ENCODE results near the gene CTTN.
A peak's percentile ranks its signal among the peaks of the same experiment; 100 is the strongest.

CTTN gene

DNA sequence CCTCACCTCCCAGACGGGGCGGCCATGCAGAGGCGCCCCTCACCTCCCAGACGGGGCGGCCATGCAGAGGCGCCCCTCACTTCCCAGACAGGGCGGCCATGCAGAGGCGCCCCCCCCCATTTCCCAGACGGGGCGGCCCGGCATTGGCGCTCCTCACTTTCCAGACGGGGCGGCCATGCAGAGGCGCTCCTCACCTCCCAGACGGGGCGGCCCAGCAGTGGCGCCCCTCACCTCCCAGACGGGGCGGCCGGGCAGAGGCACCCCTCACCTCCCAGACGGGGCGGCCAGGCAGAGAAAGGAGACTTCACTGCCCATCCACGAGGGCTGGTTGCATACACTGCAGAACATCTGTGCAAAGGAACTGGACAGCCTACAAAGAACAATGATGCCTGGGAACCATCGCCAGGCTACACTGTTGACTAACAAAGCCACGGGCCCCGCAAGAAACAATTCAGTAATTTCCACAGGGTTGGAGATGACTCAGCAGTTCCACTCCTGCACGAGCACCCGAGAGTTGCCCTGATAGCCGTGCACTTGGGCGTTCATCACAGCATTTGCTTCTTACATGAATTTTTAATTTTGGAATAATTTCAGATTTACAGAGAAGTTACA is 58.7 kb downstream of the CTTN start:
- no peak for DNase-seq

DNA sequence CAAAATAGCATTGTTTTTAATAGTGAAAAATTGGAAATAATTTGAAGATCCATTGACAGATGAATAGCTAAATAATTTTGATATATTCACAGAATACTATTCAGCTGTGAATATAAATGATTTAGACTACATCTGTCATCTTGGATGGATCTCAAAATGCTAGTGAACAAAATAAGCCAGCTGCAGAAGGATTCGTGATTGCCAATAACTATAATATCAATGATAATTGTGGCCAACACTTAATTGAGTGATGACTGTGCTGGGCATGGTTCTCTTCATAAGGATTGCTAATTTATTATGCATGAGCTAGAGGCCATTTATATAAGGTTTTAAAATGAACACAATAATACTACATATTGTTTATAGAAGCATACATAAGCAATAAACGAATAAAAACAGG is 60.4 kb downstream of the CTTN start:
- DNase-seq = no peak

DNA sequence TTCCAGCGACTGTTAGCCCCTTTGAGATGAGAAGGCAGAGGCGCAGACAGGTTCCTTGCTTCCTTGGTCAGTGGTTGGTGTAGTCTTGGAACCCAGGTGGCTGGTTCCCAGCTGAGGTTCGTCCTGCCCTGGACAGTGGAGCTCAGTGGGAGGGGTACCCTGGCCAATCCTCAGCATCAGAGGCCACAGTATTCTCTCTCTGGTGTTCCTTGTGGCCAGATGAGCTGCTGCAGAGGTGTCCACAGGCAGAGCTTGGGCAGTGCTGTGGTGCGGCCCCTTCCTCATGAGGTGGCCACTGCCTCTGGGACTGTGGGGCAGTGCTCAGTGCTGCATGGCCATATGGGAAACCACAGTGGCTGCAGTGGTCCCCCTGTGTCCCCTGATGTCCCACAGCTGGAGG is 61.8 kb downstream of the CTTN start:
- DNase-seq = no peak

DNA sequence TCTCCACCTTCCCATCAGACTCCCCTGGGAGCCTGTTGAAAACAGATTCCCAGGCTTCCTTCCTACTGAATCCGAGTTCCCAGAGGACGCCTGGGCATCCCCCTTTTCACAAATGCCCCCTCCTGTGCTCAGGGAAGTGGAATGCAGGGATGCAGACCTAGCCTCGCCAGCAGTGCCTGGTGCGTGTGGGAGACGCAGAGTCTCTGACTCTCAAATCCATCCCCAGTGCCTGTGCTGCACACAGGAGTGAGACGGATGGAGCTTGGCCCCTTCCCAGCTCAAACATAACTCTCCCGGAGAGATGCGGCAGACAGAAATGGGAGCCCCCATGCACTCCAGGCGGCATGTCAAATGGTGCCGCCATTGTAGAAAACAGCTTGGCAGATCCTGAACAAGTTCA is 62.6 kb downstream of the CTTN start:
- DNase-seq = no peak

DNA sequence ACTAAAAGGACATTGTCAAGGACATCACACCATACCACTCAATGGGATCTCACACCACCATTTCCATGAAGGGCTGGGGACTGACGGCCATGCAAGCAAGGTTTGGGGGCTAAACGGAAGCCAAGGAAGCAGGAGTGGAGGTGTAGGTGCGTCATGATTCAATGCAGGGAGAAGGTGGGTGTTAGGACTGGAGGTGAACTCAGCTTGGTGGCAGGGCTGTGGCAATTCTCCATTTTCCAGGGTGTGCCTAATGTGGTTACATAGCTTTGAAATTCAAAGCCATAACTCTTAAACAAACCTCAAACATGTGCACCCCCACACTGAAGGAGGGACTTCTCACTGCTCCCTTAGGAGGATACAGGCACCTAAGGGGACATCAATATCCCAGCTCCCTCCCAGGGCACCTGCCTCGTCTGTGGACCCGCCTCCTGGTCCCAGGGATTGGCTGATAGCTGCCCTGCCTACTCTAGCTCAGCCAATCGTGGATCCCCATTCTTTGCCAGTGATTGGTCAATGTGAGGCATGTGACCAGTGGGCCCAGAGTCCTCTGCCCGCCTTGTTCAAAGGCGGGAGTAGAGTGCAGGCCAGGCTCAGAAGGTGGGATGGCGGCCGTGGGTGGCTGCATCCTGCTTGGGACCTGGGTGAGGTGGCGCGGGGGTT is 64.6 kb downstream of the CTTN start:
- no peak for DNase-seq

DNA sequence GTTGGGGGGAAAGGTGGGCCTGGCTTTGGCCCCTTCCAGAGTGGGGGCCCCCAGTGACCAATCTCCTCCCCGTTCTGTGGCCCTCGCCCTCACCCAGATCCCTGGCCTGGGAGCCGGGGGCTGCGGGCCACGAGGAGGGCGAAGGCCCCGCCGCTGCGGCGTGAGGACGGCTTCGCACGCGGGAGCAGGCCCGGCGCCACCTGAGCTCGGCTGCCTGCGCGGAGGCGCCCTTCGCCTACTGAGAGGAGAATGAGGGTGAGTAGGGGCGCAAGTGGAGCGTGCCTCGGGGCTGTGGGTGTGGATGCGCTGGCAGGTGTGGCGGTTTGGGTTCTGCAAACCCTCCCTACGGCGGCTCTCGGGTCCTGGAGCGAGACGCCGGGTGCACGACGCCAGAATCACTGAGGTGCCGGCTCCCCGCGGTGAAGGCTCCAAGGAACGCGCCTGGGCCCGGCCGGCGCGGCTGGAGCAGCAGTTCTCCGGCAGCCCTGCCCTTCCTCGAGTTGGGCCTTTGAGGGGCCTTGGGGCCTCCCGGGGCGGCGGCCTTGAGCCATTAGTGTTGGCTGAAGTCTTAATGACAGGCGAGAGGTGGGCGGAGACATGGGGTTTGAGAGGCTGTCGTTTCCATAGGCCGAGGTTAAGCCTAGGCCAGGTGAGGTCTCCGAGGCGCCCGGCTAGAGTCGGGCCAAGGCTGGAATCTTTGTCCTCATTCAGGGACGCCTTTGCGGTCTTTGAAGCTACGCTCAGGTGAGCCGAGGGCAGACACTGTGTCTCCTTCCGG is 65.3 kb downstream of the CTTN start:
- DNase-seq = no peak

DNA sequence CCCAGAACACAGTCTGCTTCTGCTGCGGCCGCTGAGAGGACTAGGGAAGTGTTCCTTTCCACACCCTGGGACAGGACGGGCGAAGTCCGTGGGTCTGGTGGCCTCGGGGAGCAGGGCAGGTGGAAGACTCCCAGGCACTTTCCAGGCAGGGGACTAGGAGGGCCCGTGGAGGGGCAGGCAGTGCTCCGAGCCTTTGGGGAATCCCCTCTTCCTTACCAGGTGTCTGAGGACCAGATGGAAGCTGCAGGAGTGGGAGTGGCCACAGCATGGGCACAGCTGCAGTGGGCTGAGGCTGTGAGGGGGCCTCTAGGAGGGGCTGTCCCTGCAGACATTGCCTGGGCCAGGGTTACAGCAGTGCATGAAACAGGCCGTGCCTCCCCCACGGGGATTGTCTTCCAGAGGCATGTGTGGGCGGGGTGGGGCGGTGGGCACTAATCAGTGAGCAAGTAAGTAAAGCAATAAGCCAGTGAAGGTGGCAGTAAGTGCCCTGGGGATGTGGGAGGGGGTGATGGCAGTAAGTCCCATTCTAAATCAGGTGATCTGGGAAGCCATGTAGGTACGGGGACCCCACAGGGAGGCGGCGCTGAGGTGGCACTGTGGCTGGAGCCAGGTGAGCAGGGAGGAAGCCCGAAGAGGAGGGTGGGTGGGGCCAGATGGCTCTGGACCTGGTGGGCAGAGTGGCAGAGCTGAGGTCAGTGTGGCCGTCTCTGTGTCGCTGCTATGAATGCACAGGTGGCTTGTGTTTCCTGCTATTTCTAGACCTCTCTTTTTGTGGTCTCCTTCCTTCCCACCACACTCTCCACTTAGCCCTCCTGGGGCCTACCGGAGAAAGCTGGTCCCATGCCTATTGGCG is 66.4 kb downstream of the CTTN start:
- no peak for DNase-seq

DNA sequence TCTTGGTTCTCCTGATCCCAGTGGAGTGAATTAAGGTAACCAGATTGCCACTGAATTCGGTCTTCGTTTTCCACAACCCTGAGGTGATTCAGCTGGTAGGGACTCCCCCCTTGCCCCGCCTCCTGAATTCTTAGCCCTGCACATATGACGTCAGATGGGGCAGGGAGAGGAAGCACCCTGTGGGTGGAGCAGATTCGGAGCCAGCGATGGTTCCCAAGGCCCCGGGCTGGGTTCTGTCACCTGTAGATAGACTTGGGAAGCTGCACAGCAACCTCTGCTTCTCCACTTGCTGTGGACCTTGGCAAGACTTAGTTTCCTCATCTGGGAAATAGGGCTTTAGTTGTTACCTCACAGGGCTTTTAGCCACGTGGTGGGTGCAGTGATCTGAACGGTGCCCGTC is 67.8 kb downstream of the CTTN start:
- no peak for DNase-seq

DNA sequence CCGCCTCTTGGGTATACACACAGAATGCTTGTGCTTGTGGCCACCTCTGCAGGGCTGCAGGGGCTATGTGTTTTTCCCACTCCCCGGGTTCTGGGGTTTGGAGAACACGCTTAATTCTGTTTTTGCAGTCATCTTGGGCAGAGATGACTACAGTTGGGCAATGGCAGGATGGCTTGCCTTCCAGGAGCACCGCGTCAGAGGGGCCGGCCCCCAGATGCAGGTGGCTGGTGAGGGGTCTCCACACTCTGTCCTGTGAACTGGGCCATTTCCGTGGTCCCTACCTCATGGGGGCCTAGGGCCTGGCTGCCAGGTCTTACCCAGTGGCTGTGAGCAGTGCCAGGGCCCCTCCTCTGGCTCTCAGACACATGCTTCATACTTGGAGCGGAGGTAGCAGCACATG is 68.3 kb downstream of the CTTN start:
- no peak for DNase-seq

DNA sequence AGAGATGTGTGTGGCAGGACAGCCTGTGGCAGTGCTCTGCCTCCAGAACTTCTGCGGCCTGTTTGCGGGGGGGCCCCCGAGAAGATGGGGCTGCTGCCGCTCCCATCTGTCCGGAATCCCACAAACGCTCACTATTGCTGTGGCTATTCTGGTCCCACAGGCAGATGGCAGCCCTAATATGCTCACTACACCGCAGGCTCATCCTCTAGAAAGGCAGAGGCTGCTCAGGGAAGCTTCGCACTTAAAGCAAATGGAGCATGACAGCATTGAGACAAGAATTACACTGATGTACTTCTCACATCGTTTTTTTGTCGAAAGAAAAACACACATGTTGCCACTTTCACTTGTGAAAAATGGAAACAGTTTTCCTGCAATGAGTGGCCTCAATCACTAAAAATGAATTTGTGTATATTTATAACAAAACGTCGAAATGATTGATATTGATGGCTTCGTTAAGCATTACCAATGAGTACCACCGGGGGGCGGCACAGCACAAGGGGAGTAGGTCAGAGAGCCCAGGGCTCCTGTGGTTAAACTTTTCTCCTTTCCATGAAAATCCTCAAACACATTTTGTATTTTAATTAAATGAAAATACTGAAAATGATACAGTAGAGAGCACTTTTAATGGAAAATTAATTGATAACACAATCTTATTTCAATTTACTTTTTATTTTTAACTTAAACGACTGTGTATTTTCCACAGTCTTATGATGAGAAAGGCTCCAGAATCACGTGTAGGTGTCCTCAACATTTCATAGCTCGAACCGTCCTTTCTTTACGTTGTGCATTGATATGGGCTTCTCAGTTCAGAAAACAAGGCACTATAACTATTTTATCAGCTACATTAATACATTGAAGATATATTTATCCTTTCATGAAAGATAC is 69.1 kb downstream of the CTTN start:
- DNase-seq = peak; percentile 39

DNA sequence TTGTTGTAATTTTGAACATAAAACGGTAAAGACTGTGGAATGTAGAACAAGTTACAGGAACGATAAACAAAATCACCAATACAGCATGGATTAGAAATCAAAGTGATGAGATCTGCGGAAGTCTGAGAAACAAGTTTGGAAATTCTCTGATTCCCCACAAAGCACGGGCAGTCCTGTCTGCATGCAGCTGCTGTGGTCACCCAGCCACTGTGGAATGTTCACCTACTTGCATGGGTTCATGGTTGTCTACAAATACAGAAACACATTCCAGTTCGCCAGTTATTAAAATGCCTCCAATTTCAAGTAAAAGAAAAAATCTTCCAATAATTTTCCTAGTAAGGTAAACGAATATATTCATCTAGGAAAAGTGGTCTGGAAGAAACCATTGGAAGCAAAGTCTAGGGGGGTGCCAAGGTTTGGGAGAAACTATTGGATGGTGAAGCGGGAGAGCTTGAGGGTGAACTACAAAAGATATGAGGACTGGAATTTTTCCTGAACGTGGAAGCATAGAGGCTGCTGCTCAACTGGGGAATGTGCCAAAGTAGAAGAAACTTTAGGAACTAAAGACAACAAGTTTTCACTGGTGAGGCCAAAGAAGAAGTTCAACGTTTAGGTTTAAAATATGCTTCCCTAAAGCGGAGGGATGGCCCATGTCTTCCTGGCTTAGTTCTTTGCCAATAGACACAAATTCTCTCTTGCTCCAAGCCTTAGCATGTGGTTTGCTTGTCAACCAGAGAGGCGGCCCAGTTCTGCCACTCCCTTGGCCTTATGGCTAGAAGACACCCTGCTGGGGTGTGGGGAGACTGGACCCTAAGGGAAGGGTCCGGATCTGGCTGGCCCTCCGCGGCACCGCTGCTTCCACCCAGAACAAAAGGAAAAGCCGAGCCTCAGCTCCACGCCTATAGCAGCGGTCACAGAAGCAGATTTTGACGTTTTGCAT is 70.2 kb downstream of the CTTN start:
- no peak for DNase-seq

DNA sequence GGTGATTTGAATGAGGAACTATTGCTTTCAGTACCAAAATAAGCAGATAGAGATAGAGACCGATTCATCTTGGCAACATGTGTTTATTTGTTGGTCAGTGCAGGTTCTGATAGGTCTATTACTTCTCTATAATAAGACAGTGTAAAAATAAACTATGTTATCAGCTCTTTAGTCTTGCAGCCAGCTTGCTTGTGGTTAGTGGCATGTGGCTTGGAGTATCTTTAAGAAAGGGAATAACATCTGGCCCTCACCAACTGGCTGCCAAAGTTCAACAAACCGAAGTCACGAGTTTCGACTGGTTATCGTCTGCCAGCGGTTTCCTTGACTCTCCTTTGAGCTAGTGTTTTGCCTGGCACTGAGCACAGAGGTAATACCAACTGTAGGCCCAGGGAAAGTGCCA is 71.8 kb downstream of the CTTN start:
- DNase-seq = no peak

DNA sequence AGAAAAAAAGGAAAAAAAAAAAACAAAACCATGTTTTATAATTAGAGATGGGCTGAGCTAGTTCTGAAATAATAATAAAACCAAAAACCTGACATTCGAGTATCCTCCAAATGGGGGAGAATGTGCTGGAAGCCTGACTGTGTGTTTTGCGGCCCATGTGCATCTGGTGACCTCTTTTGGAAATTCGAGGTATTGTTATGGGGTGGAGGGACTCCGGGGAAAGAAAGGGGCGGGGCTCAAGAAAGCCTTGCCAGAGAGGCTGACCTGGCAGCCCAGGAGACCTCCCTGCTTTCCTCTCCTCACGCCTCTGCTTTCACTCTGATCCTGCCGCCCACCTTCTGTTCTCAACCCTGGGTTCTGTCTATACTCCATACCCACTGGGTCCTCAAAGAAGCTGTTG is 72.9 kb downstream of the CTTN start:
- peak; percentile 31 for DNase-seq

DNA sequence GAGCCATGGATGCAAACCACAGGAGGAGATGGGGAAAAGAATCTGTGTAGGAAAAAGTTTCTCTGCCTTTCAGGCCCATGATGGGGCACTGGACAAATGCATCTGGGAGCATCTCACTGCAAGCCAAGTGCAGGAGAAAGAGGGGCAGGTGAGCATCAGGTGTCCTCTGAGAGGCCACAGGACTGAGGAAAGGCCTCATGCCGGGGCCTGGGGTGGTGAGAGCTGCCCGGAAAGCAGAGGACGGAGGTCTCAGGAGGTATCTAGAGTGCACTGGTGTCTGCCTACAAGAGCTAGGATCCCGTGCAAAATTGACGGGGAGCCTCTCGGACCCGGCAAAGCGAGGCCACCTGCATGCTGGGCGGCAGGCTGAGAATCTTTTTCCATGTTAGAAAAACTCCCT is 73.9 kb downstream of the CTTN start:
- no peak for DNase-seq

DNA sequence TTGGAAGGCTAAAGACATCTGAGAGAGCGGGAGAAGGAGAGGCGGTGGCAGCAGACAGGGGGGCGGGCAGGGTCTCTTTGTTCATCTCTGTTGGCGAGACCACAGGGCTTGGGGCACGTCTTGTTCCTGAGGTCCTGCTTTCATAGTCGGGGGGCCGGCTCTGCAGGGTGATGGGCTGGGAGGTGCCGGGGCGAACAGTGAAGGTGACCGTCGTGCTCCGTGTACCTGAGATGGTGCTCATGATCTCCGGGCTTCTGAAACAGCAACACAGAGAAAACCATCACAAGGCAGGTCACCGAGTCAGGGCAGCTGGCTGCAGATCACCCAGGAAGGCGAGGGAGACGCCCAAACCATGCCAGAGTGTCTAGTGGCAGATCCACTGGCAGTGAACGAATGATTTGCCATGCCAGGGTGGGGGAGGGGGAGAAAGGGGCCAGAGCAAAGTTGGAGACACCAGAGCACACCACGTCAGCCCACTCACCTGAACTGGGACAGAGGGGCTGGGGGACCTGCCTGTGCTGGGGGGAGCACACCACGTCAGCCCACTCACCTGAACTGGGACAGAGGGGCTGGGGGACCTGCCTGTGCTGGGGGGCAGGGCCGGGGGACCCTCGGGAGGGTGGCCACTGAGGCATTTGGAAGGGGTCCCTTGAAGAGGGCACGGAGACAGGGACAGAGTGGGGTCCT is 75.0 kb downstream of the CTTN start:
- DNase-seq = no peak

DNA sequence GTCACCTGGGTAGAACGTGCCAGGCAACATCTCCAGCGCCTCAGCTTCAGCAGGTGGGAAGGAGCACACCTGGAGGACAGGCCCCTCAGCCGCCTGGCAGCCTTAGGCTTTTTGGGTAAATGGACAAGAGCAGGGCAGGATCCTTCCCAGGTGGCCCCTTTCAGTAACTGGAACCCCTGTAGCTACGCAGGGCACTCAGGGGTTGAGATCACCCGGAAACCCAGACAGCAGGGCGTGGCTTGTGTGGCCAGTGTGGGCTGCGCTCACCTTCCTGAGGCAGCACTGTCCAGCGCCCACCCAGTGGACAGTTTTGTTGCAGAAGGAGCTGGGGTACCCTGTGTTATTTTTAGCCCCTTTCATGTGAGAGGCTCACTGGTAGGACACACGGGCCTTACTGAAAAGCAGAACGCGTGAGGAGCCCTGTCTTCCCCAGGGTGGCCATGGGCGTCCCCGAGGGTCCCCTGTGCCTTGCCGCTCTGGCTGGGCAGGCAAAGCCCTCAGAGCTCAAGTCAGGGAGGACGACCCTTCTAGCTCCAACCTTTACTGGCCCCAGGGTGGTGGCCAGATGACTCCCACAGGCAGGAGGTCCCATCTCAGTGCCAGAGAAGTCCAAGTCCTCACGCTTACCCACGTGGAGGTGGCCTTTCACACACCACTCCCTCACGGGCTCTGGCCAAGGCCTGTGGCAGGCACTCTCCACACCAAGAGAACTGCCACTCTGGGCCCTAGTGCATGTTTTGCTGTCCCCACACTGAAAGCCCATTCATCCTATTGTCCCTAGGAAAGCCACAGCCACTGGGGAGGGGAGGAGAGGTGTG is 75.8 kb downstream of the CTTN start:
- no peak for DNase-seq

DNA sequence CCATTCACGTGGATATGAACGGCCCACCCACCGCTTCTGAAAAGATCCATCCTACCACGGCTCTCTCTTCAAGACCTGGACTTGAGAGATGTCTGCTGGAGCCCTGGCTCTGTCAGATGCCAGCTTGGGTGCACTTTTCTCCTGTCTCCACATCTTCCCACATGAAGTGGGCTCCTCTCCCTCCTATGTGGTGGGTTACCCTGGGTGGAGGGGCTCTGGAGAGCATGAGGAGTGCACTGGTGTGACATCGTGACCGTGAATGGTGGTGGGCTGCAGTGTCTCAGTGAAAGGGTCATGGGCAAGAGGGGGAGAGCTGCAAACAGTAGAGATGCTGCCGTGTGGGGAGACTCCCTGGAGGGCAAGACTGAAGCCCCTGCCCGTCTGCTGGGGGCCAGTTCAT is 76.4 kb downstream of the CTTN start:
- no peak for DNase-seq

DNA sequence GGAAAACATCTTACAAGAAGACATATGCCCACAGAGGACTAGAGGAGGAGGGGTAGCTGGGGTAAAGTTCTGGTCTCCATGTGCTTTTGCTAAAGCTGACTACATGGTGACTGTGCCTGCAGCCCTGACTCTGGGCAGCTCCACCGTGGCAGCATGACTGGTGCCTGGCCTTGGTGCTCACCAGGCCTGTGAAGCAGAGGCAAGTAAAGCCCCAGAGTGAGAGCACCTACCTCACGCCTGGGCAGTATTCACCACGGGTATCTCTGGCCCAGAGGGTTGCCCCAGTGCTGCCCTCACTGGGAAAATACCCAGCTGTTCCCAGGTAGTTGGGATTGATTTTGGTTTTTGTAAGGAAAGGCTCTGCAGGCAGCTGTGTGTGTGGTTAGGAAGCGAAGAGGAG is 78.3 kb downstream of the CTTN start:
- no peak for DNase-seq

DNA sequence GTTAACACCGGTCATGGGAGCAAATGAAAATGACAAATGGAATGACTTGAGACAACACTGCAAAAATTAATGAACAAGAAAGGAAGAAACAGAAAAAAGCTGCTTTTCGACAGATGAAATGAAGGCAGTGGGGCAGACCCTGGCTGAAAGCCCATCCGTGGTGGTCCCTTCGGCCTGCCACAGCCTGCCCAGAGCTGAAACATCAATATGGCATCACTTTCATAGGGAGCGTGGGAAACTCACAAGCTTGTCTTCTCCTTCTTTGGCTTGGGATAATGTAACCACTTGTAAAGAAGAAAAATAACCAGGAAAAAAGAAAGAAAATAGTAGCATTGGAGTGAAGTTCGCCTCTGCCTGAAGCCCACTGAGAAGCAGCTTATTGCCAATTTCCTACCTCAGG is 78.8 kb downstream of the CTTN start:
- DNase-seq = no peak

Measured in fibroblast of skin of back (primary cell).